NCI-H2196 treated with DMSO at 0.1 percent for 48 hours (cell line): ENCODE measurements around the gene ZFAND3.
"Not testable (repeated sequence)": the region's sequence is repeated elsewhere in the genome, so short reads cannot be mapped to it uniquely, and the experiment has no call there.

Experiments used
- DNase-seq: peaks from one replicate; lab custom pipeline; 2025; ENCODE audit not compliant: unreplicated experiment; lab: John Stamatoyannopoulos, UW

ZFAND3 gene

GRCh38 chr6:37993194-37993593, 173.7 kb downstream of the ZFAND3 start:
- not testable (repeated sequence) for DNase-seq

- no peak for DNase-seq
Measured at GRCh38 chr6:37993596-37993995, 174.1 kb downstream of the ZFAND3 start.

DNA sequence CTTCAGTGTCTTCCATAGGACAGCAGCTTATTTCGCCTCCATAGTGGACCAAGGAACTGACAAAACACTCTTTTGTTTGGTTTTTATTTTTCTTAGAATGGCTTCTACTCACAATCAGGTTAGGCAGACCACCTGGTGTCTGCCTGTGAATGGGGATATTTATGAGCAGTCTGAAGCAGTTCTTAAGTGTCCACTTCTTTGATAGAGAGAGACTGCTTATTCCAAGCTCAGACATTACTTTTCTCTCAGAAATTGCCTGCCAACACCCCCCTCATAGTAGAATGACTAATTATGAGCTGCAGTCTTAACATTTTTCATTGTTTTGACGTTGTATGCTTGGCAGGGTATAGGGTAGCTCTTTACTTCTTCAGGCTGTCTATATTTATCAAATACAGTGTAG, 174.7 kb downstream of the ZFAND3 start:
- DNase-seq: no peak

DNA sequence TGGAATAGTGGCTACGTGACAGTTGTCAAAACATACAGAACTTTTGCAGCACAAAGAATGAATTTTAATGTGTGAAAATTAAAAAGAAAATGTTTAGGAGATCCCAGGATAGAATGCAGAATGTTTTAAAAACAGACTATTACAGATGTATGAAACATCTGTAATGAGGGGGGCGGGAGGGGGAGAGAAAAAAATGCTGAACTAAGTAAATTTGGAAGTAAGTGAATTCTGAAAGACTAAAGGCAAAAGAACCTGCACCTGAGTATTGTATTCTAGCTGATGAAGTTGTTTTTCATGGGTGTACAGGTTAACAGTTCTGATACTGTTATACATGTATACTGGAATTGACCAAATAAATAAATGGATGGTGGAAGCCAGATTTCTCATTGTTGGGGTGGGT, 178.8 kb downstream of the ZFAND3 start:
- no peak for DNase-seq

- DNase-seq: no peak
Measured at GRCh38 chr6:38001386-38001785, 181.9 kb downstream of the ZFAND3 start.

- DNase-seq: no peak
Measured at GRCh38 chr6:38004908-38005307, 185.4 kb downstream of the ZFAND3 start.

DNA sequence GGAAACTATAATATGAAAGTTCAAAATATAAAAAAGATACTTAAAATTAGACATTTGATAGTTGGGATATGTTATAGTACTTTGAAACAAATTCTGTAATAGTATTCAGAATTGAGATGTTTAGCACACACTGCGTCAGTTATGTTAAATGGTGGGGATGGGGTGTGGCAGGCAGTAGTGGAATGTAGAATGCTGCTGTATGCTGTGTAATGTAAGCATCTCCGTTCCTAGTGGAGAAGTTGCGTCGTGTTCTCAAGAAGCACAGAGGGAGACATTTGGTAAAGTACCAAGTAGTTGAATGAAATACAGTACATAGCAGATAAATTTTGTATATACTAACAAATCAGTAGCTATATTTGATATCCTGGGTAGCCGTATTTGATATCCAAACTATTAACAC, 192.4 kb downstream of the ZFAND3 start:
- DNase-seq: no peak

- no peak for DNase-seq
Measured at GRCh38 chr6:38012573-38012972, 193.0 kb downstream of the ZFAND3 start.

GRCh38 chr6:38015341-38015740, 195.8 kb downstream of the ZFAND3 start:
- no peak for DNase-seq

DNA sequence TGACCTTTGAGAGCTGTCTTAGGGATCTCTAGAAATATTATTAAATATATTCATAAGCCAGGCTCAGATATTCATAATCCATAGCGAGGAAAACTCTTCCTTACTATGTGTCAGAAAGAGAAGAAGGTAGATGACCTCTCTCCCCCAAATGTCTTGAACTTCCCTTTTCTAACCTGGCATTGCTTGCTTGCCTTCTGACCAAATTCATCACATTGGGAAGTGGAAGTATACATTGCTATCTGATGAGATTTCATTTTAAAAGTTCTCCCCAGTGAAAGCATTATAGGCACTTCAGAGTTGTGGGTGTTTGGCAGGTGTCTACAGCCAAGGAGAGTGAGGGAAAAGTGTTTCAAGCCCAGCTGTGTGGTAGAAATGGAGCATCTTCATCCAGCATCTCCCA, 197.3 kb downstream of the ZFAND3 start:
- no peak for DNase-seq

GRCh38 chr6:38018755-38019165, 199.2 kb downstream of the ZFAND3 start:
- no peak for DNase-seq

DNA sequence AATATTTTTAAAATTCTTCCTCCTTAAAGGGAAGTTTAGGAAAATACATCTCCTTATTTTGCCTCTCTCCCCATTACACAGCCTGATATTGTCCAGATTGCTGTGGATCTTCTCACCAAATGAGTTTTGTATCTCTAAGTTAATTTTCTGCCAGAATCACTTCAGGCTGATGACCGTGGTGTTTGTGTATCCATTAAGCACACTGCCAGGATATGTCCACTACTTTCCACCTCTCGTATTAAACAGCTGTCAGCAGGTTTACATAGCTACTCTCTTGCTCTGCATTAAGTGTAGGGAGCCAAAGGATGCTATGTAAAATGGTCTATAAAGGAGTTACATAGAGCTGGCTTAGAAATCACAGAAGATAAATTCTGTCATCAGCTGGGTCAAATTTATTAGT, 201.1 kb downstream of the ZFAND3 start:
- DNase-seq: no peak

GRCh38 chr6:38021029-38021428, 201.5 kb downstream of the ZFAND3 start:
- DNase-seq: no peak

GRCh38 chr6:38021571-38021970, 202.0 kb downstream of the ZFAND3 start:
- no peak for DNase-seq

DNA sequence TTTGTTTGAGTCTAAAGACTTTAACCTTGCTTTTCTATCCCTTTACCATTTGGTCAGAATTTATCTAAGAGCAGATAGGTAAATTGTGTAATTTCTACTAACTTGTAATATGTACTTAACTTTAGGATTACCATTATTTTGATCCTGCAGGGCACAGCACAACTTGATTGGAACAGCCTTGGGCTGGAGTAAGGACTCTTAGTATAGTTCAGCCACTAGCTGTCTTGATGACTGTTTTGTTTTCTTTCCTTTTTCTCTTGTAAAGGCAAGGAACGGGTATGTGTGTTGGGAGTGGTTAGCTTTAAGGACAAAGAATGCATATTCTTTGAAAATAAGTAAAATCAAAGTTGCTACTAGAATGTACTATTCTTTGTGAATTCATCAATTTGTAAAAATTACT, 203.2 kb downstream of the ZFAND3 start:
- DNase-seq: no peak

GRCh38 chr6:38024908-38025307, 205.4 kb downstream of the ZFAND3 start:
- no peak for DNase-seq

DNA sequence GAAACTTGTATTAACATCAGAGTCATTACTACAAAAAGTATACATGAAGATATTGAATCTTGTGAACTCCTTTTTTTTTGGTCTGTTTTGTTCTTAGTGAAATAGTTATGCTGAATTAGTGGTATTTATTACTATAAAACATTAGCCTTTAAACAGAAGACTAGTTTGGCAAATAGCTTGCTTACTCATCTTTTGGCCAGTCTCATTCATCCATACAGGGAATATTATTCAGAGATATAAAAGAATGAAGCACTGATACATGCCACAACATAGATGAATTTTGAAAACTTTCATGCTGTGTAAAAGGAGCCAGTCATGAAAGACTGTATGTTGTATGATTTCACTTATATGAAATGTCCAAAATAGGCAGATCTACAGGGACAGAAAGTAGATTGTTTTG, 205.9 kb downstream of the ZFAND3 start:
- no peak for DNase-seq

- DNase-seq: no peak
Measured at GRCh38 chr6:38027685-38028373, 208.3 kb downstream of the ZFAND3 start.

DNA sequence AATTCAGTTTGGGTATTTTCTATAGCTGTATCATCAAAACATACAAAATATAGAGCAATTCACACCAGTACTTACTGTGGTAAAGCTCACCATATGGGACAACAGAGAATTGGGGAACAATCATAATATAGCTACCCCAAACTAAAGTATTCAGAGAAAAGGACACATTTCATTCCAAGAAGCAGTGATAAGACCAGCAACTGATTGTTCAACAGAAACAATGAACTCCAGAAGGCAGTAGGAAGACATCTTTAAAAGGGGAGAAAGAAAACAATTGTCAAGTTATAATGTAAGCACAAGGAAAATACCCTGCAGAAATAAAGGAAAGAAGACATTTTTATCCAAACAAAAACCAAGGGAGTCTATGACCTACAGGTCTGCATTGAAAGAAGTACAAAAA, 210.9 kb downstream of the ZFAND3 start:
- DNase-seq: no peak

GRCh38 chr6:38032797-38033196, 213.3 kb downstream of the ZFAND3 start:
- DNase-seq: no peak

GRCh38 chr6:38033442-38033982, 214.0 kb downstream of the ZFAND3 start:
- DNase-seq: no peak

GRCh38 chr6:38034274-38034914, 214.9 kb downstream of the ZFAND3 start:
- DNase-seq: no peak

DNA sequence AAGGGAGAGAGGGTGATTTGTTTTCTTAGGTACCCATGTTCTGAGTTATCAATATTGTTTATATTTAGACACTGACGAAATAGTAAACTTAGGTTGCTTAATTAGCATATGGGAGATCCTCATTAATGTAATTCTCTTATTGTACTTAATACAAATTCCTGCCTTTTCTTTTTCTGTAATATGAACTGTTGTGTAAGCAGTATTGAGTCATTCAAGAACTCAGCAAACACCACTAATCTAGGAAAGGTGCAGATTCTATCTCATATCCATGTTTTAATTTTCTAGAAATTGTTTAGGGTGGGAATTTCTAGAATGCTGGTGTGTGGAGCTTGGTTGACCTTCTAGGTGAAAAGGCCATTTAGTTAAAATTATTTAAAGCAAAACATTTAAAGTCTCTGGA, 216.0 kb downstream of the ZFAND3 start:
- DNase-seq: no peak
